Muscle layer of duodenum (tissue), 2 donors: Measurements from ENCODE around the gene SF3B2.

Experiments
- H3K27ac ChIP-seq: one replicate; pipeline ENCODE4 v1.7.0; 2013; ENCODE audit warnings: mild to moderate bottlenecking, low read length
- H3K27me3 ChIP-seq: one replicate; pipeline ENCODE4 v1.7.0; 2013; ENCODE audit warnings: low read depth, mild to moderate bottlenecking, control low read depth, low read length
- H3K36me3 ChIP-seq, 2 donors: one replicate each; pipeline ENCODE4 v1.7.0; 2013; ENCODE audit warnings: low read length in 2 of 2, control low read depth in 1 of 2, mild to moderate bottlenecking in 1 of 2; ENCODE audit not compliant: insufficient read depth in 2 of 2, control insufficient read depth in 1 of 2
- H3K4me1 ChIP-seq, 2 donors: one replicate each; pipeline ENCODE4 v1.7.0; 2013; ENCODE audit warnings: low read length in 2 of 2, mild to moderate bottlenecking in 2 of 2, control low read depth in 1 of 2, moderate library complexity in 1 of 2; ENCODE audit not compliant: insufficient read depth in 2 of 2, control insufficient read depth in 1 of 2
- H3K4me3 ChIP-seq, 2 donors: one replicate each; pipeline ENCODE4 v1.7.0; 2013; ENCODE audit warnings: low read length in 2 of 2, low read depth in 1 of 2, mild to moderate bottlenecking in 1 of 2
- H3K9me3 ChIP-seq, 2 donors: one replicate each; pipeline ENCODE4 v1.7.0; 2013; ENCODE audit warnings: low read length in 2 of 2, control low read depth in 1 of 2, mild to moderate bottlenecking in 1 of 2; ENCODE audit not compliant: control insufficient read depth in 1 of 2
- donor health status: healthy.

SF3B2 gene

GRCh38 chr11:66011239-66011784 is 40.9 kb upstream of the SF3B2 start:
- Histone ChIP-seq H3K36me3 (no peaks in the 10 kb centered on the region), H3K4me3 (peak overlapping the region in 1 of 2 donors; percentile 50), H3K9me3 (no peaks in the 10 kb centered on the region), H3K27ac (no peak overlapping the region), H3K4me1 (peaks cover 0 to 4% of the 10 kb centered on the region in 2 donors), H3K27me3 (peaks cover 12% of the 10 kb centered on the region)

GRCh38 chr11:66011785-66012303 is 40.3 kb upstream of the SF3B2 start, which contains the start of gene CST6:
TSS of gene CST6 (plus strand) at chr11:66012008. CDS start at chr11:66012045, 37 bp downstream.
- no peaks in the 10 kb centered on the region for H3K36me3 ChIP-seq
- peaks cover 12% of the 10 kb centered on the region for H3K27me3 ChIP-seq
- H3K27ac ChIP-seq, result no peak within 1 kb of the TSS
- no peaks in the 10 kb centered on the region for H3K9me3 ChIP-seq
- H3K4me1 ChIP-seq, result peaks cover 0 to 4% of the 10 kb centered on the region in 2 donors
- peak within 1 kb of the TSS in 1 of 2 donors; percentile 50 for H3K4me3 ChIP-seq

DNA sequence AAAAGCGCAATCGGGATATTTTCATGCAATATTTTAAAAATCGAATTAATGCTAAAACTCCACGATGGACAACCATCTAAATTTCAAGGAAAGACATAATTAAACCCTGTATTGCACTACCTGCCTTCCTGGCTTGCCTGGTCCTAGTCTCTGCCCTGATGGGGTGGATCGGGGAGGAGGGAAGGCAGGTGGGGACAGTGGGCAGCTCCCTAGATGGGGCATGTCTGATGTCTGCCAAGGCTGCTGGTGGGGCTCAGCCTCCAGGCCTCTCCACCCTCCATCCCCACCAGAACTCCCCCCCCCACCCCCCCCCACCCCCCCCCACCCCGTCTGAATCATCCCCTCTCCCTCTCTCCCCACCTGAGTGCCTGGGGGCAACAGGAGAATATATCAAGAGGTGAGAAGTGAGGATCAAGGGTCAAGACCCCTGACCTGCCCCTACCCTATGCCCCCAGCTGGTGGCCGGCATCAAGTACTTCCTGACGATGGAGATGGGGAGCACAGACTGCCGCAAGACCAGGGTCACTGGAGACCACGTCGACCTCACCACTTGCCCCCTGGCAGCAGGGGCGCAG is 39.7 kb upstream of the SF3B2 start:
- no peaks in the 10 kb centered on the region for H3K36me3 ChIP-seq
- no peaks in the 10 kb centered on the region for H3K9me3 ChIP-seq
- H3K4me1 ChIP-seq, result peaks cover 0 to 4% of the 10 kb centered on the region in 2 donors
- H3K27ac ChIP-seq, result no peak overlapping the region
- peaks cover 12% of the 10 kb centered on the region for H3K27me3 ChIP-seq
- peak overlapping the region in 1 of 2 donors; percentile 50 for H3K4me3 ChIP-seq

GRCh38 chr11:66012946-66013761 is 39.0 kb upstream of the SF3B2 start:
- Histone ChIP-seq H3K36me3 (no peaks in the 10 kb centered on the region), H3K9me3 (no peaks in the 10 kb centered on the region), H3K27me3 (peaks cover 12% of the 10 kb centered on the region), H3K4me3 (no peak overlapping the region), H3K27ac (no peak overlapping the region), H3K4me1 (peaks cover 0 to 4% of the 10 kb centered on the region in 2 donors)

- no peak overlapping the region for H3K27ac ChIP-seq
- no peaks in the 10 kb centered on the region for H3K36me3 ChIP-seq
- peaks cover 0 to 4% of the 10 kb centered on the region in 2 donors for H3K4me1 ChIP-seq
- no peaks in the 10 kb centered on the region for H3K9me3 ChIP-seq
- no peak overlapping the region for H3K4me3 ChIP-seq
- peaks cover 12% of the 10 kb centered on the region for H3K27me3 ChIP-seq
Observed at GRCh38 chr11:66013762-66014100, 38.4 kb upstream of the SF3B2 start.

DNA sequence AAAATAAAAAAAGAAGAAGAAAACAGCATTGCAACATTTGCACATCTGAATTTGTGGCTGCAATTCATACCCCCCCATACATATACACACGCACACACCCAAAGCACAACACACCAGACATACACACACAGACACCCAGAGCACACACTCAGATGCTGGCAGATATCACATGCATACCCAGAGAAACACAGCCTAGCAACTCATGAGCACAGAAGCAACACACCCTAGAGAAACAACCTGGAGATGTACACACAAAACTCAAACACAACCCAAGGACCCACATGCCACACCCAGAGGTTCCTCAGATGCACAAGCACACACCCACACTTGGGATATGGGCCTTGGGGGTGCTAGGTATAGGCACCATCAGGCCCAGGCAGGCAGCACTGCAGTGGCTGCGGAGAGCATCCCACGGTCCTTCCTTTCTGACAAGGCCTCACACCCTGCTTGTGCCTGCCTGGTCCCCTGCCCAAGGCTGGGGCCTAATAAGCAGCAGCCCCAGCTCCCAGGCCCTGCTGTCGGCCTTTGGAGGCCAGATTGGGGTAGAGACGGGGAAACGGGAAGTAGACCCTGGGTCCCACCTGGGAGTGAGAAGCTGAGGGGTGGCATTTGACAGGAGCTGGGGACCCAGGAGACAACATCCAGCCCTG is 37.2 kb upstream of the SF3B2 start:
- no peaks in the 10 kb centered on the region for H3K36me3 ChIP-seq
- H3K9me3 ChIP-seq, result no peaks in the 10 kb centered on the region
- H3K4me1 ChIP-seq, result peaks cover 0 to 4% of the 10 kb centered on the region in 2 donors
- peaks cover 12% of the 10 kb centered on the region for H3K27me3 ChIP-seq
- H3K4me3 ChIP-seq, result no peak overlapping the region
- no peak overlapping the region for H3K27ac ChIP-seq

DNA sequence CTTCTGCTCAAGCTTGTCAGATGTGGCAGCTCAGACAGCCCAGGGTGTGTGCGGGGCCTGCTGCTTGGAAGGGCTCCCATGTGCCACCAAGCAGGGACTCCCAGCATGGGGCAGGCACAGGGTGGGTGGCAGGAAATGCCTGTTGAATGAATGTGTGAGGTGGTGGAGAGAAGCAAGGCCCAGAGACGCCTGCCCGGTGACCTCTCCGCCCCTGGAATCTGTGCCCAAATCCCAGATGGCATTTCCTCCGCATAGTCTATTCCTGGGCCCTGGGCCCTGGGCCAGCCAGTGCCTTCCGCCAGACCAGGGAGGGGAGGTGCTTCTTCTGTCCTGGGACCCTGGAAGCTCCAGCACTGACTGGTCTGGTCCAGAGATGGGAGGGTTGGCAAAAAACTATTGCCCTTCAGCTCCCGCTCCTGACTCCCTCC is 36.7 kb upstream of the SF3B2 start:
- peaks cover 0 to 4% of the 10 kb centered on the region in 2 donors for H3K4me1 ChIP-seq
- peaks cover 12% of the 10 kb centered on the region for H3K27me3 ChIP-seq
- no peak overlapping the region for H3K4me3 ChIP-seq
- H3K27ac ChIP-seq, result no peak overlapping the region
- no peaks in the 10 kb centered on the region for H3K36me3 ChIP-seq
- H3K9me3 ChIP-seq, result no peaks in the 10 kb centered on the region

DNA sequence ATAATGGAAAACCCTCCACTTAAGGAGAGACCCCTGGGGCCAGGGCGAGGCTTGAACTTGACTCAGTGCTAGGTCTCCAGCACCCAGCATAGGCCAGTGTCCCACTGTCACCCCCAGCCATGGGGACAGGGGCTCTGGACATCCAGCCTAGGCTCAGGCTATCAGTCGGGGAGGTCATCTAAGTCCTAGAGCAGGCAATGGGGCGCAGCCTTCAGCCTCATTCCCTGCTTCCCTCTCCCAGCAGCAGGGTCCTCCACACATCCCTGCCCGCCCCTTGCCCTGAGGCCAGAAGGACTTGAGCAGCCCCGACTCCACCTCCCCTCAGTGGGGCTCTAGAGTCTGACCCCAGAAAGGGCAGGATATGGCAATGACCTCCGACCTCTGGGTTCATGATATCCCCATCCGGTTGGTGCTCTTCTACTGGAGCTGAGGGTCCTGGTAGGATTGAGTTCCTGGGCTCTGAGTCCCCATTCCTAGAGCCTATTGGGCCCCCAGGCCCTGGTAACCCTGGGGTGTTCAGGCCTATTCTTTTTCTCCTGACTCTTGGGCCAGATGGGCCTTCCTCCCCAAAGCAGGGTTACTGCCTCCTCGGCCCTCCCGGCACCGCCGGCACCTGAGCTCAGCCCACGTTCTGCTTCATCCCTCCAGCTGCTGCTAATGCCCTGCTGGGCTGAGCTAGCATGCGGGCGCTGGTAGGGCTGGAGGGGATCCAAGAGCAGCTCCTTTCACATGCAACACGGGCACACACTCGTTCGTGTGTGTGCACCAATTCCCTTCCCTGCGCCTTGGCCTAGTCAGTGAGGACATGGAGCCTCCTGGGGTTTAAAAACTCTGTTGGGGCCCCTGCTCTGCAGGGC is 36.0 kb upstream of the SF3B2 start:
- no peak overlapping the region for H3K27ac ChIP-seq
- peaks cover 12% of the 10 kb centered on the region for H3K27me3 ChIP-seq
- peaks cover 0 to 4% of the 10 kb centered on the region in 2 donors for H3K4me1 ChIP-seq
- H3K4me3 ChIP-seq, result no peak overlapping the region
- H3K36me3 ChIP-seq, result no peaks in the 10 kb centered on the region
- no peaks in the 10 kb centered on the region for H3K9me3 ChIP-seq

GRCh38 chr11:66016793-66017177 is 35.4 kb upstream of the SF3B2 start:
- Histone ChIP-seq H3K9me3 (no peaks in the 10 kb centered on the region), H3K27me3 (peaks cover 12% of the 10 kb centered on the region), H3K27ac (no peak overlapping the region), H3K36me3 (no peaks in the 10 kb centered on the region), H3K4me1 (peaks cover 0 to 4% of the 10 kb centered on the region in 2 donors), H3K4me3 (no peak overlapping the region)

- Histone ChIP-seq H3K36me3 (no peaks in the 10 kb centered on the region), H3K27ac (no peak overlapping the region), H3K4me1 (peaks cover 0 to 5% of the 10 kb centered on the region in 2 donors), H3K4me3 (no peak overlapping the region), H3K27me3 (peaks cover 12% of the 10 kb centered on the region), H3K9me3 (no peaks in the 10 kb centered on the region)
Observed at GRCh38 chr11:66017321-66017720, 34.8 kb upstream of the SF3B2 start.
